B cell (primary cell): Measurements from ENCODE around the gene QSOX2. TPM values are rescaled to one million over a fixed set of nuclear protein-coding genes. Genes with fewer than 3 reads are reported as not detected.

ENCODE experiments used
- ATAC-seq: fragments of 200-7000 bp; cut with Tn5 transposase; one replicate; pipeline ENCODE4 v1.10.0; 2021; ENCODE audit warnings: low read depth, mild to moderate bottlenecking, moderate number of reproducible peaks, moderate library complexity
- CTCF ChIA-PET: fragments of 350-600 bp; sonication (Branson Sonifier 250); formaldehyde crosslinking; loops from one replicate; lab custom pipeline; 2021; ENCODE audit warnings: antibody characterized with exemption, inconsistent platforms; lab: Charles Lee
- POLR2A ChIA-PET: fragments of 350-600 bp; sonication (Branson Sonifier 250); formaldehyde crosslinking; loops from one replicate; lab custom pipeline; 2021; ENCODE audit warnings: antibody characterized with exemption; lab: Charles Lee
- DNase-seq: peaks from one replicate; pipeline ENCODE4 v3.0.0; 2013
- H2AFZ ChIP-seq: 2 replicates; pipeline ENCODE4 v1.6.1; 2012; ENCODE audit warnings: mild to moderate bottlenecking, low read depth, low read length; ENCODE audit not compliant: insufficient read depth, poor library complexity, severe bottlenecking
- H3K27ac ChIP-seq, 2 donors: 1 replicate in 1 of 2; 2 replicates in 1 of 2; pipeline ENCODE4 v1.5.1; 2012 to 2013; ENCODE audit warnings: low read length in 2 of 2, mild to moderate bottlenecking in 2 of 2, moderate library complexity in 1 of 2
- H3K27me3 ChIP-seq, 4 experiments: fragments of 200-600 bp in 1 of 4; sonication (generic) in 1 of 4; replicated peaks in 1 of 4; 1 replicate in 2 of 4; 2 replicates in 2 of 4; pipeline versions ENCODE4 v1.6.1 to v1.7.0; 2013 to 2016; ENCODE audit warnings: low read length in 3 of 4, mild to moderate bottlenecking in 2 of 4, mixed read lengths in 1 of 4, moderate library complexity in 1 of 4; ENCODE audit not compliant: insufficient read depth in 4 of 4, control insufficient read depth in 3 of 4; ENCODE audit errors: control extremely low read depth in 1 of 4
- H3K36me3 ChIP-seq, 2 experiments: replicated peaks in 1 of 2; 1 replicate in 1 of 2; 2 replicates in 1 of 2; pipeline versions ENCODE4 v1.6.1 to v1.7.1; 2013; ENCODE audit warnings: low read length in 1 of 2; ENCODE audit not compliant: insufficient read depth in 2 of 2, control insufficient read depth in 1 of 2; ENCODE audit errors: control extremely low read depth in 1 of 2, extremely low read depth in 1 of 2
- H3K4me1 ChIP-seq, 2 donors: fragments of 200-600 bp in 1 of 2; sonication (generic) in 1 of 2; 1 replicate in 1 of 2; 2 replicates in 1 of 2; pipeline versions ENCODE4 v1.5.1 to v1.6.1; 2013 to 2017; ENCODE audit warnings: low read length in 2 of 2; ENCODE audit not compliant: control insufficient read depth in 2 of 2, insufficient read depth in 2 of 2
- H3K4me2 ChIP-seq: replicated peaks from 2 replicates; pipeline ENCODE3; 2012; ENCODE audit warnings: mild to moderate bottlenecking, low read depth, low read length; ENCODE audit not compliant: poor library complexity, severe bottlenecking
- H3K4me3 ChIP-seq, 5 experiments: fragments of 200-600 bp in 1 of 5; sonication (generic) in 1 of 5; 1 replicate in 3 of 5; 2 replicates in 2 of 5; pipeline versions ENCODE4 v1.5.1 to v1.7.0; 2011 to 2016; ENCODE audit warnings: low read length in 4 of 5, mild to moderate bottlenecking in 4 of 5, low read depth in 2 of 5, control low read depth in 1 of 5, moderate library complexity in 1 of 5; ENCODE audit not compliant: insufficient read depth in 1 of 5; ENCODE audit errors: control extremely low read depth in 1 of 5, extremely low read depth in 1 of 5
- H3K79me2 ChIP-seq: fragments of 200-600 bp; sonication (generic); one replicate; pipeline ENCODE4 v1.6.0; 2016; ENCODE audit warnings: low read length; ENCODE audit not compliant: control insufficient read depth, insufficient read depth
- H3K9ac ChIP-seq: fragments of 200-600 bp; sonication (generic); 2 replicates; pipeline ENCODE4 v1.6.1; 2017; ENCODE audit warnings: mild to moderate bottlenecking, low read length, moderate library complexity
- H3K9me3 ChIP-seq, 3 donors: one replicate each; pipeline versions ENCODE4 v1.6.1 to v1.7.1; 2013; ENCODE audit warnings: low read length in 2 of 3; ENCODE audit not compliant: control insufficient read depth in 2 of 3, insufficient read depth in 1 of 3; ENCODE audit errors: control extremely low read depth in 1 of 3
- H4K20me1 ChIP-seq: 2 replicates; pipeline ENCODE4 v1.6.0; 2012; ENCODE audit warnings: mild to moderate bottlenecking, low read length; ENCODE audit not compliant: insufficient read depth, control insufficient read depth, poor library complexity, severe bottlenecking
- H3K27ac Mint-ChIP-seq: one replicate; pipeline ENCODE4 v1.8.0; 2021; ENCODE audit warnings: mixed read lengths
- H3K27me3 Mint-ChIP-seq: one replicate; pipeline ENCODE4 v1.8.0; 2021; ENCODE audit warnings: mixed read lengths
- H3K4me1 Mint-ChIP-seq: one replicate; pipeline ENCODE4 v1.8.0; 2021; ENCODE audit warnings: mixed read lengths
- H3K4me3 Mint-ChIP-seq: one replicate; pipeline ENCODE4 v1.8.0; 2021; ENCODE audit warnings: mixed read lengths
- H3K9me3 Mint-ChIP-seq: one replicate; pipeline ENCODE4 v1.8.0; 2022; ENCODE audit warnings: mixed read lengths; ENCODE audit not compliant: insufficient read depth
- CTCF ChIP-seq: fragments of 200-600 bp; IDR thresholded peaks from one replicate; pipeline ENCODE4 v1.8.0; 2022; ENCODE audit warnings: antibody characterized with exemption, mild to moderate bottlenecking
- EZH2 ChIP-seq: IDR thresholded peaks from 2 replicates; pipeline ENCODE4 v1.6.1; 2012; ENCODE audit warnings: borderline replicate concordance, low read depth, mild to moderate bottlenecking, moderate library complexity, low read length; ENCODE audit not compliant: insufficient read depth, poor library complexity, severe bottlenecking
- WGBS: methylation state at CpG from one replicate; pipeline ENCODE4 v1.1.5; 2013; ENCODE audit warnings: missing lambda C conversion rate; ENCODE audit not compliant: insufficient coverage; 5-methylcytosine and 5-hydroxymethylcytosine counted together
- intact Hi-C: fragments of 100-400 bp; cut with micrococcal nuclease; formaldehyde crosslinking; loops from one replicate; pipeline ENCODE4 v1.10.0; 2022
- polyA plus RNA-seq: library from polyadenylated mRNA; depleted of rRNA; stranded (reverse); fragments of >200 nt; gene quantifications from 2 replicates; pipeline ENCODE4 v1.2.3, GENCODE V29; 2012
- total RNA-seq, 2 donors: library from RNA; stranded (reverse); fragments of 120-200 nt in 1 of 2; gene quantifications; 1 replicate in 1 of 2; 2 replicates in 1 of 2; pipeline versions ENCODE4 v1.2.3 to v1.2.4, GENCODE V29; 2013 to 2022

QSOX2 gene
- total and polyA plus RNA-seq, 2 donors (not counting 1 experiment from before 2014, with no cell fraction given), result 62.9 to 139 TPM

- no peaks in the 10 kb centered on the region for H4K20me1 ChIP-seq
- peaks cover 0 to 5% (median 0%) of the 10 kb centered on the region in 4 experiments for H3K27me3 ChIP-seq
- no peaks in the 10 kb centered on the region for H3K4me1 ChIP-seq
- Mint-ChIP-seq H3K4me1 (no peaks in the 10 kb centered on the region), H3K9me3 (no peaks in the 10 kb centered on the region), H3K4me3 (no peak overlapping the region), H3K27ac (no peak overlapping the region), H3K27me3 (no peaks in the 10 kb centered on the region)
- H3K4me2 ChIP-seq, result no peak overlapping the region
- intact Hi-C loops, result no loop called here
- H3K27ac ChIP-seq, result no peak overlapping the region
- DNase-seq, result no peak
- no peaks in the 10 kb centered on the region for H3K79me2 ChIP-seq
- ChIA-PET POLR2A (no interaction called here), CTCF (interaction anchor here (1.0 to 2.0 kb wide), 2 partner anchors 21 to 31 kb away, joined by 3 to 4 read pairs; no protein-coding TSS in a partner anchor)
- no peak overlapping the region for H3K4me3 ChIP-seq
- no peak overlapping the region for H2AFZ ChIP-seq
- peak; percentile 28 for ATAC-seq
- TF ChIP-seq CTCF, result no peak
- no peak overlapping the region for H3K9ac ChIP-seq
- no peaks in the 10 kb centered on the region for H3K36me3 ChIP-seq
- 79% methylated on average over 25 of the region's 28 CpGs for WGBS
- H3K9me3 ChIP-seq, result no peaks in the 10 kb centered on the region
These were observed 10.6 kb upstream of the QSOX2 start for GRCh38 chr9:136255896-136256890.

DNA sequence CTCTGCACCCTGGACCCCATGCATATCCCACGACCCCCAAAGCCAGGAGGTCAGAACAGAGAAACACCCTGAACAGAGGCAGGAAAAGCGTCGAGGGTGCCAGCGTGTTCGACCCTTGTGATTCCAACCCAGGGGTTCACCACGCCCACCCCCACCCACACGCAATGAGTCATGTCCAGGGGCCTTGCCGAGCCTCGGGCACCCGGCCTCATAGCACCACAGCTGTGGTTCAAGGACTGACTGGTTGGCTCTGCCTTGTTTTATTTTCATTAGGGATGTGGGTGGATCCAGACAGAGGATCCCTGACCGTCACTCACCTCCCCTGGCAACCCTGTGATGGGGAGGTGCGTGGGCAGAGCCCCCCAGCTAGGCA lies 9.5 kb upstream of the QSOX2 start:
- Mint-ChIP-seq H3K9me3 (no peaks in the 10 kb centered on the region), H3K4me1 (no peaks in the 10 kb centered on the region), H3K27me3 (no peaks in the 10 kb centered on the region), H3K4me3 (no peak overlapping the region), H3K27ac (no peak overlapping the region)
- no peaks in the 10 kb centered on the region for H3K79me2 ChIP-seq
- no peak overlapping the region for H3K4me2 ChIP-seq
- no peak overlapping the region for H2AFZ ChIP-seq
- H4K20me1 ChIP-seq, result no peaks in the 10 kb centered on the region
- intact Hi-C loops, result no loop called here
- ATAC-seq (no peak), DNase-seq (no peak)
- H3K27ac ChIP-seq, result no peak overlapping the region
- CTCF ChIA-PET, result interaction anchor here (1.8 kb wide), 1 partner anchor 13 kb away, joined by 5 read pairs; no protein-coding TSS in a partner anchor
- H3K36me3 ChIP-seq, result no peaks in the 10 kb centered on the region
- POLR2A ChIA-PET, result no interaction called here
- peaks cover 0 to 5% (median 0%) of the 10 kb centered on the region in 4 experiments for H3K27me3 ChIP-seq
- H3K4me3 ChIP-seq, result no peak overlapping the region
- no peak for TF ChIP-seq EZH2
- no peak for TF ChIP-seq CTCF
- 79% methylated on average over 11 of the region's 12 CpGs for WGBS
- no peaks in the 10 kb centered on the region for H3K4me1 ChIP-seq
- H3K9ac ChIP-seq, result no peak overlapping the region
- no peaks in the 10 kb centered on the region for H3K9me3 ChIP-seq
